ENCODE measurements around the gene HADH.
"Not testable (repeated sequence)": the region's sequence is repeated elsewhere in the genome, so short reads cannot be mapped to it uniquely, and the experiment has no call there.

HADH gene

DNA sequence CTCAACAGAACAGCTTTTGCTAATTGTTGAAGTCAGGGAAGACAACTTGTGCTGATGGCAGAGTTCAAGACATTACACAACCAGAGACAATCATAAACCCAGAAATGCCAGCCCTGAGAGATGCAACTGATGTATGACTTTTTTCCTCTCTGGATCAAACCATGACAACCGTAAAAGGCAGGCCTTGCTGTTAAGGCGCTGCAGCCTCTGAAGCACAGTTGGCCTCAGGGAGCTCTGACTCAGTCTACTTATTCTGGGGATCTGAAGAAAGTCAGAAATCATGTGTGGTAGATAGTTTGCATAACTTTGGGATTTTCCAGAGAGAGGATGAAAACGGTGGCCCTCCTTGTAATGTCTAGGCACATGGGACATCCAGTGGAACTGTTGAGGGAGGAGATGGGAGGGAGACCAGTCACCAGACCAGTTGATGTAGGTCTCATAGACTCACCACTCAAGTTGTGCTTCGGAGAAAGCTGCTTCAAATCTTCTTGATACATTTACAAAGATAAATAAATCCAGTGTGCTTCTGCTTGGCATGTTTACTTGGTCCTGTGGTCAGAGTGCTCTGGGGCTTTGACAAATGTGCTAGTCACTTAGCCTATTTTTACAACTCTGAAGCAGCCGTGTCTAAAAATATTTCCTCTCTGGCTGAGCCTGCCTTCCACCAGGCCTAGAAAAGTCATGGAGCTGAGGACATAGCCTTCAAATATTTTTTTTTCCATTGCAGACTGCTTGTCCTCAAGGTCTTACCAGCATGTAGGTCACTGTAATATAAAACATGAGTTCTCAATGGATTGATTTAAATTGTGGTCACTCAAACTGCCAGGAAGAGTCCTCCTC lies 7.5 kb downstream of the HADH start:
- DNase-seq (ENCODE audit: low read depth) = peak; percentile 85

DNA sequence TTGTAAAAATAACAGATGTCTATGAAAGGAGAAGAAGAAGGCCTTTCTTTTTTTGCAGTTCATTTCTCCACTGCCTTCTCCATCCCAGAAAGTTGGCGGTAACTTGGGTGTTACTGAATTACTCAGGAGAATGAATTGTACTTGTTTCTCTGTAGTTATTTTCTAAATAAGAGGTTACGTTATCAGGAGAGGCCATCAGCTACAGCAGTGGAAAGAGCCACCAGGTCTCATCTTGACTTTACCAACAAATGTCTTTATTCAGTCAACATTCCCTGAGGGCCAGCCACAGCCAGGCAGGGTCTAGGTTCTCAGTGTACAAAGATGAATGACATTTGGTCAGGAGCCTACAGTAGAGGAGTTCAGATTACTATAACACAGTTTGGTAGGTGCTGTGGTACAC lies 8.1 kb downstream of the HADH start:
- no peak for DNase-seq (ENCODE audit: low read depth)

GRCh38 chr4:107999932-108000539 lies 10.3 kb downstream of the HADH start:
- DNase-seq (ENCODE audit: low read depth) = no peak

- no peak for DNase-seq (ENCODE audit: low read depth)
These were observed 11.9 kb downstream of the HADH start for GRCh38 chr4:108001540-108002135.

- DNase-seq (ENCODE audit: low read depth) = no peak
These were observed 14.4 kb downstream of the HADH start for GRCh38 chr4:108003982-108004515.

GRCh38 chr4:108004646-108005045 lies 15.0 kb downstream of the HADH start:
- DNase-seq (ENCODE audit: low read depth) = no peak

- no peak for DNase-seq (ENCODE audit: low read depth)
These were observed 16.1 kb downstream of the HADH start for GRCh38 chr4:108005807-108006206.

DNA sequence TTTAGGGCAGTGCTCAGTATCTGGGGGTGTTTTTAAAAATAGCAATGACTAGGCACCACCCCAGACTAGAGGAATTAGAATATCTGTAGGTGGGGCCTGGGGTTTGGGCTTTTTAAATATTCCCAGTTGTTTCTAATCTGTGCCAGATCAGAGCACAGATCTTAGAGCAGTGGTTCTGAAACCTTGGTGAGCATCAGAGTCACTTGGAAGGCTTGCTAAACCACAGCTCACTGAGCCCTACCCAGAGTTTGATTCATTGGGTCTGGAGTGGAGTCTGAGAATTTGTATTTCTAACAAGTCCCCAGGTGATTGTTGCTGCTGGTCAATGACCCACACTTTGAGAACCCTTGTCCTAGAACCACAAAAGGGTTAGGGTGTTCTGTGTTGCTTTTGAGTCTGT lies 16.7 kb downstream of the HADH start:
- no peak for DNase-seq (ENCODE audit: low read depth)

GRCh38 chr4:108007984-108008383 lies 18.3 kb downstream of the HADH start:
- DNase-seq (ENCODE audit: low read depth) = no peak

GRCh38 chr4:108008721-108009120 lies 19.0 kb downstream of the HADH start:
- DNase-seq (ENCODE audit: low read depth) = peak; percentile 63

GRCh38 chr4:108010167-108010566 lies 20.5 kb downstream of the HADH start:
- DNase-seq (ENCODE audit: low read depth) = peak; percentile 32

DNA sequence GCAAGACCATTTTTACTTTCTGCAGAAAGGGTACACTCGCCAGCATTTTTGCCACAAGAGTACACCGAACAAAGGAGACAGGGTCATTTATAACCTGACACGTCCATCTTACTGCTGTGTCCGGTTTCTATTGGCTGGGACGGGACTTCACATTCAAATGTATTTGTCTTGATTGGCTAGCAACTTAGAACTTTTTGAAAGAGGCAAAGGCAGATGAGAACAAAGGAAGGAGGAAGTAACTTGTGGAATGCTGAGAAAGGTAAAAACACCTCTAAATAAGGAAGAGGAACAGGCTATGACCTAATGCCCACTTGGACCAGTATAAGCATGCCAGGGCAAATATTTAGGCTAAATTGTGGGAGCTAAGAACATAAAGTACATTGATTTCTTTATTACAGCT lies 22.7 kb downstream of the HADH start:
- DNase-seq (ENCODE audit: low read depth) = not testable (repeated sequence)

- no peak for DNase-seq (ENCODE audit: low read depth)
These were observed 23.6 kb downstream of the HADH start for GRCh38 chr4:108013327-108013726.

GRCh38 chr4:108013955-108014354 lies 24.3 kb downstream of the HADH start:
- no peak for DNase-seq (ENCODE audit: low read depth)

DNA sequence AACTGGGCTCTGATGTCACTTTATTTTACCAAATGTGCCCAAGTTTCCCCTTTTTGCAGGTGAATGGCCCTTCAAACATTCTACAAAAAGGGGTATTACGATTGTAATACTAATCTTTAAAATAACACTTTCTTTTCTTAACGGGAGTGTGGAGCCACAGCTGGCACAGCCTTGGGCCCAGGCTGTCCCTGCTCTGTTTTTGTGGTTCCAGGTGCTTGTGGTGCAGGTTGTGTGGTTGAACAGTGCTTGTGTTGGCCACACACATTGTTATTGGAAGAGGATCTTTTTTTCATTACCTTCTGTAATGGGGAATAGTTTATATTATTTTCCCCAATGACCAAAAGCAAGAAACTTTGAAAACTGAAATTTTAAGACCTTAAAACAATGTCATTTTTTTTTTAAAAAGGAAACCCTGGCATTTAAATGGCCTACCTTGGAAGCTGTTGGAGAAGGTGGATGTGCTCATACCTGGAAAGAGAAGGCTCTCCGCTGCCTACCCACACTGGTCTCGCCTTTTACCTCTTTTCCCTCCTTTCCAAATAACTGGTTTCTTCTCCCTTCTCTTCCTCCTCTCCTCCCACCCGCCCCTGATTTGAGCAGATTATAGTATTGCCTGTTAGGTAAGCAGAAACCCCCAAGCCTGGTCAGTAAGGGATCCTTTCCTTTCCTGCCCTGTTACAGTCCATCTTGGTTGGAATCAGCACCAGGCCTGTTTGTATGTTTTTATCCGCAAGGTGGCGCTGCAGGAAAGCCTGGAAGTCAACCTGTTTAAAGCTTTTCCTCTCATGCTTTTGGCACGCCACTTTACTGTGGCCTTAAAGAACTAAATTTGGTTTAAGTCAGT lies 28.6 kb downstream of the HADH start:
- peak; percentile 65 for DNase-seq (ENCODE audit: low read depth)

DNA sequence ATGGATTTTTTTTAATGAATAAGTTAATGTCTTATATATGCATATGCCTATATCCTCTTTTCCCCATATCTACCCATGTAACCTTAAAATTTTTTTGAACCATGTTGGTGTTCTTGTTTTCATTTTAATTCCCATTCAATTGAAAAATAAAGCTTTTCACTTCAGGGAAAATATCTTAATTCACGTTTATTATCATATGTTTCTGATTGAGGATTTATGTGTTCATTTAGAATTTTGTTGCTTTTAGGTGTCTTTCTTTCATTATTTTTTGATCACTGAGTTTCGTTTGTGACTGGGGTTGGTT lies 29.1 kb downstream of the HADH start:
- DNase-seq (ENCODE audit: low read depth) = no peak

- DNase-seq (ENCODE audit: low read depth) = no peak
These were observed 34.6 kb downstream of the HADH start for GRCh38 chr4:108024085-108024877.

GRCh38 chr4:108024878-108025165 lies 35.1 kb downstream of the HADH start:
- no peak for DNase-seq (ENCODE audit: low read depth)

GRCh38 chr4:108029016-108029720 lies 39.5 kb downstream of the HADH start:
- DNase-seq (ENCODE audit: low read depth) = no peak

GRCh38 chr4:108029731-108030130 lies 40.0 kb downstream of the HADH start:
- no peak for DNase-seq (ENCODE audit: low read depth)

DNA sequence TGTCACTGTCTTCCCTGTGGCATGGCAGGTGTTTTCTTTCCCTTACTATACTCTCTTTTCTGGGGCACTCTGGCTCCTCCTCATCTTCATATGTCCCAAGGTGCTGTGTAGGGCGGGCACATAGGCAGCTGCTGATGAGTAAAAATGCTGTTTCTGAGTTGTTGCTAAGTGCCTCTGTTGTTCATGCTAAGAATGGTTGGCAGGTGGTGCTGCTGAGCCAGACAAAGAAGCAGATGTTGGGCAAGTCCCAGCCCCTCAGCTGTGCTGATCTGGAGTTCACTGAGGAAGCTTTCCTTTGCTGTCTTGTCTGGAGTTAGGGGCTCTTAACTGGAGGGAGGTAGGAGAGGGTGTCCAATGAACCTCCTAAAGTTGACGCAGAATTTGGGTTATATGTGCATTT lies 40.6 kb downstream of the HADH start:
- DNase-seq (ENCODE audit: low read depth) = peak; percentile 68
